ENCODE data around the gene ME3.

GRCh38 chr11:86398106-86398505 lies 274.3 kb downstream of the ME3 start:
- no peak for TF ChIP-seq GABPA (IDR thresholded peaks at IDR 0.05; ENCODE audit: low read depth)
- no peak for TF ChIP-seq CTCF (IDR thresholded peaks at IDR 0.05; ENCODE audit: insufficient read depth, low read length)
- no peak for TF ChIP-seq POLR2AphosphoS5 (IDR thresholded peaks at IDR 0.05; ENCODE audit: low read depth)
- TF ChIP-seq, protein P1, sequence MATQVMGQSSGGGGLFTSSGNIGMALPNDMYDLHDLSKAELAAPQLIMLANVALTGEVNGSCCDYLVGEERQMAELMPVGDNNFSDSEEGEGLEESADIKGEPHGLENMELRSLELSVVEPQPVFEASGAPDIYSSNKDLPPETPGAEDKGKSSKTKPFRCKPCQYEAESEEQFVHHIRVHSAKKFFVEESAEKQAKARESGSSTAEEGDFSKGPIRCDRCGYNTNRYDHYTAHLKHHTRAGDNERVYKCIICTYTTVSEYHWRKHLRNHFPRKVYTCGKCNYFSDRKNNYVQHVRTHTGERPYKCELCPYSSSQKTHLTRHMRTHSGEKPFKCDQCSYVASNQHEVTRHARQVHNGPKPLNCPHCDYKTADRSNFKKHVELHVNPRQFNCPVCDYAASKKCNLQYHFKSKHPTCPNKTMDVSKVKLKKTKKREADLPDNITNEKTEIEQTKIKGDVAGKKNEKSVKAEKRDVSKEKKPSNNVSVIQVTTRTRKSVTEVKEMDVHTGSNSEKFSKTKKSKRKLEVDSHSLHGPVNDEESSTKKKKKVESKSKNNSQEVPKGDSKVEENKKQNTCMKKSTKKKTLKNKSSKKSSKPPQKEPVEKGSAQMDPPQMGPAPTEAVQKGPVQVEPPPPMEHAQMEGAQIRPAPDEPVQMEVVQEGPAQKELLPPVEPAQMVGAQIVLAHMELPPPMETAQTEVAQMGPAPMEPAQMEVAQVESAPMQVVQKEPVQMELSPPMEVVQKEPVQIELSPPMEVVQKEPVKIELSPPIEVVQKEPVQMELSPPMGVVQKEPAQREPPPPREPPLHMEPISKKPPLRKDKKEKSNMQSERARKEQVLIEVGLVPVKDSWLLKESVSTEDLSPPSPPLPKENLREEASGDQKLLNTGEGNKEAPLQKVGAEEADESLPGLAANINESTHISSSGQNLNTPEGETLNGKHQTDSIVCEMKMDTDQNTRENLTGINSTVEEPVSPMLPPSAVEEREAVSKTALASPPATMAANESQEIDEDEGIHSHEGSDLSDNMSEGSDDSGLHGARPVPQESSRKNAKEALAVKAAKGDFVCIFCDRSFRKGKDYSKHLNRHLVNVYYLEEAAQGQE (IDR thresholded peaks at IDR 0.05; ENCODE audit: insufficient replicate concordance, low read depth), result no peak
- no peak for TF ChIP-seq SPI1 (IDR thresholded peaks at IDR 0.05; ENCODE audit: borderline replicate concordance, low read depth)

Measured in HL-60 (cell line).